Endothelial cell of umbilical vein (primary cell): ENCODE data around the gene COL4A1.

Source experiments
- CTCF ChIP-seq, 2 donors: IDR thresholded peaks; 1 replicate in 1 of 2; 2 replicates in 1 of 2; pipeline ENCODE4 v1.5.1; 2011; ENCODE audit warnings: low read length in 2 of 2, mild to moderate bottlenecking in 2 of 2, moderate library complexity in 2 of 2, control low read depth in 1 of 2, inconsistent platforms in 1 of 2, low read depth in 1 of 2; ENCODE audit not compliant: insufficient read depth in 1 of 2; ENCODE audit errors: extremely low read depth in 1 of 2
- EZH2 ChIP-seq: IDR thresholded peaks from 2 replicates; pipeline ENCODE4 v1.6.1; 2012; ENCODE audit warnings: borderline replicate concordance, low read depth, mild to moderate bottlenecking, moderate library complexity, low read length, inconsistent platforms; ENCODE audit not compliant: severe bottlenecking
- FOS ChIP-seq: IDR thresholded peaks from 2 replicates; pipeline ENCODE4 v1.6.1; 2011; ENCODE audit warnings: mild to moderate bottlenecking, low read length, moderate library complexity, borderline replicate concordance; ENCODE audit not compliant: insufficient read depth
- GATA2 ChIP-seq: IDR thresholded peaks from 2 replicates; pipeline ENCODE4 v1.7.0; 2011; ENCODE audit warnings: low read depth, mild to moderate bottlenecking, moderate library complexity, mixed read lengths, low read length; ENCODE audit not compliant: insufficient read length, insufficient read depth
- JUN ChIP-seq: IDR thresholded peaks from 2 replicates; pipeline ENCODE4 v1.6.1; 2011; ENCODE audit warnings: borderline replicate concordance, low read depth; ENCODE audit not compliant: insufficient read length, insufficient read depth
- MAX ChIP-seq: IDR thresholded peaks from 2 replicates; pipeline ENCODE4 v1.6.1; 2011; ENCODE audit not compliant: insufficient read depth, insufficient read length
- MYC ChIP-seq: IDR thresholded peaks from one replicate; pipeline ENCODE4 v1.6.1; 2011; ENCODE audit warnings: mild to moderate bottlenecking, low read depth, low read length
- POLR2A ChIP-seq: IDR thresholded peaks from 2 replicates; pipeline ENCODE4 v1.6.1; 2012; ENCODE audit warnings: low read depth, mild to moderate bottlenecking, control low read depth, low read length
- POLR2AphosphoS5 ChIP-seq: IDR thresholded peaks from 2 replicates; pipeline ENCODE4 v1.6.1; 2012; ENCODE audit warnings: low read depth, mild to moderate bottlenecking, control low read depth, low read length, moderate library complexity; ENCODE audit not compliant: insufficient read depth

- TF ChIP-seq CTCF (IDR thresholded peaks at IDR 0.05; ENCODE audit: extremely low read depth in 1 of 2, insufficient read depth in 1 of 2, low read depth in 1 of 2, low read length in 2 of 2) (no peak), POLR2A (no peak), EZH2 (no peak), POLR2AphosphoS5 (peak; percentile 18), MAX (no peak), JUN (no peak), MYC (no peak), FOS (no peak), GATA2 (no peak)
Measured at GRCh38 chr13:110337247-110337646, 30.3 kb upstream of the COL4A1 start.
